ENCODE data around the gene LGI4. TPM values are rescaled to one million over a fixed set of nuclear protein-coding genes. Genes with fewer than 3 reads are reported as not detected.

The LGI4 gene
- total RNA-seq, 1 experiment from 2014 or later = 3.2 TPM

DNA sequence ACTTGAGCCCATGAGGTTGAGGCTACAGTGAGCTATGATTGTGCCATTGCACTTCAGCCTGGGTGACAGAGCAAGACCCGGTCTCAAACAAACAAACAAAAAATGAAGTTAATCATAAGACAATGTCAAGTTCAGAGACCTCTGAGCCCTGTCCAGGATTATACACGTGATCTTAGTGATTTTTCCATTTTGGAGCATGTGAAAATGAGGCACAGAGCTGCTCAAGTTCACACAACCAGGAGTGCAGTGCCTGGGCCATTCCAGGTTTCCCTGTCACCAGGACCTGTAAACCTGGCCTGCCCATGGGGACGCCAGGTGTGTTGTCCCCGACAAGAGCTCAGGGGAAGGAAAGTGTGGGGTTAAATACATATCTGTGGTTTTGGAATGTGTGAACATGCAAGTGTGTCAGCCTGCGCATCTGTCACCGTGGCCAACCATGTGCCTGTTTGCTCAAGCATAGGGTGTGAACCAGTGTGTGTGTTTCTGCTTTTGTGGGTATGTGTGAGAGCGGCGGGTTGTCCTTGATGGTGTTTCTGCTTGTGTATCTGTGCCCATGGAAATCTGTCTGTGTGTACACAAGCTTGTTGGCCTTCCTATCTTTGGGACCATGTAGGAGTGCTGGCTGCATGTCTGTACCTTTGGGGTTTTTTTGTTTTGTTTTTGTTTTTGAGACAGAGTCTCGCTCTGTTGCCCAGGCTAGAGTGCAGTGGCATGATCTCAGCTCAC is 2.3 kb upstream of the LGI4 start:
- Histone ChIP-seq H3T11ph (ENCODE audit: low read length) (no peak overlapping the region), H2AK5ac (ENCODE audit: insufficient read length, low read length) (no peak overlapping the region), H4K91ac (ENCODE audit: insufficient read length, low read depth, low read length) (no peak overlapping the region), H3K23me2 (ENCODE audit: insufficient read length, low read depth, low read length, poor library complexity, severe bottlenecking) (peaks cover 9% of the 10 kb centered on the region), H3K4ac (ENCODE audit: low read depth, low read length) (no peak overlapping the region), H4K20me1 (ENCODE audit: control insufficient read depth, insufficient read depth, insufficient read length) (no peaks in the 10 kb centered on the region), H3K9me3 (ENCODE audit: control insufficient read depth, low read depth, low read length) (no peaks in the 10 kb centered on the region), H3K27ac (ENCODE audit: insufficient read length, low read depth, low read length) (no peak overlapping the region), H3K18ac (ENCODE audit: insufficient read length, low read depth, low read length) (no peak overlapping the region), H2AFZ (ENCODE audit: low read length) (no peak overlapping the region), H3K27me3 (ENCODE audit: insufficient read depth, low read length) (no peaks in the 10 kb centered on the region; the same call in 1 of the 2 replicates), H3K4me1 (ENCODE audit: insufficient read depth, low read length) (peaks cover 2% of the 10 kb centered on the region; the same call in 1 of the 2 replicates), H3K79me2 (ENCODE audit: insufficient read depth, low read length) (no peaks in the 10 kb centered on the region), H4K5ac (ENCODE audit: insufficient read length, low read depth, low read length) (no peak overlapping the region), H3K23ac (ENCODE audit: insufficient read length, low read depth, low read length) (no peak overlapping the region), H2BK5ac (ENCODE audit: insufficient read length, low read length) (no peak overlapping the region), H3K56ac (ENCODE audit: insufficient read length, low read depth, low read length) (no peak overlapping the region), H2BK120ac (ENCODE audit: low read depth, low read length, poor library complexity, severe bottlenecking) (no peak overlapping the region), H4K8ac (replicated peaks; ENCODE audit: insufficient read length, low read depth, low read length) (no peak overlapping the region), H3K14ac (ENCODE audit: insufficient read depth, low read length) (no peak overlapping the region), H3K79me1 (ENCODE audit: insufficient read depth, low read depth, low read length, poor library complexity, severe bottlenecking) (no peaks in the 10 kb centered on the region), H3K9ac (ENCODE audit: extremely low read depth, insufficient read length, low read length) (no peak overlapping the region), H2BK12ac (ENCODE audit: insufficient read length, low read depth, low read length) (no peak overlapping the region), H2BK15ac (ENCODE audit: low read depth, low read length) (no peak overlapping the region), H3K4me2 (ENCODE audit: insufficient read depth, insufficient read length, low read length) (no peak overlapping the region), H2BK20ac (ENCODE audit: low read depth, low read length, poor library complexity, severe bottlenecking) (no peak overlapping the region)
- Mint-ChIP-seq H3K4me3 (no peak overlapping the region), H3K4me1 (peaks cover 30 to 44% of the 10 kb centered on the region in 2 experiments), H3K27ac (no peak overlapping the region), H3K36me3 (ENCODE audit: insufficient read depth in 1 of 3, low read depth in 3 of 3) (peaks cover 0 to 3% (median 0%) of the 10 kb centered on the region in 3 experiments; a peak in 1 of 7 replicates), H3K9me3 (no peaks in the 10 kb centered on the region; a peak in 1 of 5 replicates), H3K27me3 (ENCODE audit: low read depth) (peaks cover 34% of the 10 kb centered on the region)
- DNase-seq = no peak
- WGBS (ENCODE audit: extremely low coverage, insufficient read length, low lambda C conversion rate) = no CpG with 5 or more reads among the region's 9 CpGs
- no peak for TF ChIP-seq CTCF (conservative IDR thresholded peaks at IDR 0.05)
